Measurements from ENCODE around the gene PTPRT.

- TF ChIP-seq CTCF (IDR thresholded peaks at IDR 0.05) (no peak), POLR2A (IDR thresholded peaks at IDR 0.05) (no peak)
These were observed 394.5 kb downstream of the PTPRT start for GRCh38 chr20:42795111-42795695.

Data from uterus (tissue), 2 donors.